GM18520 (cell line): ENCODE measurements around the gene CTLA4.

Experiments used
- ATAC-seq: cut with Tn5 transposase; IDR thresholded peaks from one replicate; pipeline ENCODE4 v1.9.1; 2021; ENCODE audit not compliant: unreplicated experiment

The CTLA4 gene

DNA sequence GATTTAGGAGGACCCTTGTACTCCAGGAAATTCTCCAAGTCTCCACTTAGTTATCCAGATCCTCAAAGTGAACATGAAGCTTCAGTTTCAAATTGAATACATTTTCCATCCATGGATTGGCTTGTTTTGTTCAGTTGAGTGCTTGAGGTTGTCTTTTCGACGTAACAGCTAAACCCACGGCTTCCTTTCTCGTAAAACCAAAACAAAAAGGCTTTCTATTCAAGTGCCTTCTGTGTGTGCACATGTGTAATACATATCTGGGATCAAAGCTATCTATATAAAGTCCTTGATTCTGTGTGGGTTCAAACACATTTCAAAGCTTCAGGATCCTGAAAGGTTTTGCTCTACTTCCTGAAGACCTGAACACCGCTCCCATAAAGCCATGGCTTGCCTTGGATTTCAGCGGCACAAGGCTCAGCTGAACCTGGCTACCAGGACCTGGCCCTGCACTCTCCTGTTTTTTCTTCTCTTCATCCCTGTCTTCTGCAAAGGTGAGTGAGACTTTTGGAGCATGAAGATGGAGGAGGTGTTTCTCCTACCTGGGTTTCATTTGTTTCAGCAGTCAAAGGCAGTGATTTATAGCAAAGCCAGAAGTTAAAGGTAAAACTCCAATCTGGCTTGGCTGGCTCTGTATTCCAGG, at the start of gene CTLA4:
Gene CTLA4, plus strand, starts transcription at position 211 of the 640 bp plus-strand sequence. Its CDS starts 172 bp downstream, at position 383.
- ATAC-seq, result no peak

DNA sequence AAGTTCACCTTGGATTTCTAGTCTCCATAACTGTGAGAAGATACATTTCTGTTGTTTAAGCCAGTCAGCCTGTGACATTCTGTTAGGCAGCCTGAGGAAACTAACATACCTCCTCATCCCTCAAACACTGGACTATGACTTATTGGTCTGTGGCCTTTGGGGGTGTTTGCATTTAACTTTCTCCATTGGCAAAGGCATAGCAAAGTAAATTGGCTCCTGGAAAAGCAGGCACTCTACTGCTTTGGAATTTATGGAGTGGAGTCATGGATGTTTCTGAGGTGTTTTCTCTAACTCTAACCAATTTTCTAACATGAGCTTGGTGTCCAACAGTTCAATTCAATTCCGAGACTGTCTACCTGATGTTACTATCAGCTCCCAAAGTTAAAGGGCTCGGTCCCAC, 48.9 kb upstream of the CTLA4 start:
- no peak for ATAC-seq

DNA sequence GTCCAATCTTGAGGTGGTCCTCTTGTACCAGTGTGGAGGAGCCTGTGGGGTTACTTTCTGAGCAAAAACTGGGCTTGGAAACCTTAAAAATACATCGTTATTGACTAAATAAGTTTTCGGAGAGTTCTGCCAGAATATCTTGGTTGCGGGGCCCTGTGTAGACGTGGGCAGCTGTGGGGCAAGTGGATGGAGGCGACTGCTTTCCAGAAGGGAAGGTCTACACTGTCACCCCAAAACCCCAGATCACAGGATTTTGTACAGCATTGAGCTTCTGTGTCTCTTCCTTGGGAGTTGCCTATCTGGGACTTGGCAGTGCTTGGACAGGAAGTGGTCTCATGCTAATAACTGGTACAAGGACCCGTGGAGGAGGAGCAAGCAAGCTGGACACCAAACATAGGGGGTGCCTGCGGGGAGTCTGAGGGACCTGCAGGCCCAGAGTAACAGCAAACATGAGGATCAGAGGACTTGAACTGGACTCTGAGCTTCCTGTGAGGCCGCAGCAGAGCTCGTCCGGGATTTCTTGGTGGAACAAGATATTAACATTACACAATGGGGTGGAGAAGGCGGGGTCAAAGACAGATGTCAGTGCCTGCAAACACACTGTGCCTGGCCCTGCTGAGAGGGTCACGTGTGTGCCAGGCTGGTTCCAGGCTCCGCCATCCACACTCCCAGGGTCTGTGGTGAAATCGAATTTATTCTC, 48.0 kb upstream of the CTLA4 start:
- ATAC-seq, result no peak

DNA sequence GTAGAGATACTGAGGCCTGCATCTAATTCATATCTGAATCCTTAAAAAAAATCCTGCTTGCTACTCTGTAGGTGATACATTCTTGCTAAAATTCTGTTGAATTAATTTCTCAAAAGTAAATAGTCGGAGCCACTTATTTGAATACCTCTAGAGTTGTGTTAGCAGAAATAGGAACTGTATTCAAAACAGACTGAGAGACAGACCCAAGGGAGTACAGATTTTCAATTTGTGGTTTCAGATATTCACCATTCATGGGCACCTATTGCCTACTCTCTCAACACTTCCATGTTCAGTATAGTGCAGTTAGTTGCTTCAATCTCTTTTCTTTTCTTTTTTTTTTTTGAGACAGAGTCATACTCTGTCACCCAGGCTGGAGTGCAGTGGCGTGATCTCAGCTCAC, 46.6 kb upstream of the CTLA4 start:
- peak; percentile 94 for ATAC-seq

DNA sequence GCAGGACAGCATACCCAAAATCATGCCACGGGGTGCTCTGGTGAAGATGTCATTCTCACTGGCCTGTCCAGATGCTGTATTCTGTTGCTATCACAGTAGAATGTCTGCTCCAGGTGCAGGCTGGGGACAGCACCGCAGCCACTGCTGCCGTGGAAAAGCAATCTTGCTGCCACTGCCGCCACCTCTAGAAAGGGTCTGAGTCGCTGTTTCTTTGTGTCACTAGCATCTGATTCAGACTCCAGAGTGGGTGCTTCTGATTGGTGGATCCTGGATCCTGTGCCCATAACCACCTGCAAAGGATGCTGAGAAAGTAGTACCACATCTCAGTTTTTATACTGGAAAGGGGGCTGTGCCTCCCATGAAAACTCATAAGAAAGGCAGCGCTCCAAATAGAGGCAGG, 45.3 kb upstream of the CTLA4 start:
- no peak for ATAC-seq

DNA sequence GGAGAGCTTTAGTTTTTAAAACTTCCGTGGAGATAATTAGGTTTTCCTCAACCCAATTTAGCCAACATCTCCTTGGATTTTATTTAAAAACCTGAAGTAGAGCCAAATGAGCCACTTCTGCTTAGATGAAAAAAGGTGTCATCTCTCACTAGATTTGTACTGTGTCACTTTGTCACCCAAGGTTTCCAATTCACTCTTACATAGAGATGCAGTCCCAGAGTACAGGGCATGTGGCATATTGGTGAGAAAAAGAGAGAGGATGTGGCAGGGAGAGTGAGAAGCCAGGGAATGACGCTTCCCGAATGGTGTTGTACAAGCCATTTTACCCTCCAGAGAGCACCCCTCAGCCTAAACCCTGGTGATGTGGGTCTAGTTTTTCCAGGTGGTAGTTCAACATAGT, 44.4 kb upstream of the CTLA4 start:
- no peak for ATAC-seq

DNA sequence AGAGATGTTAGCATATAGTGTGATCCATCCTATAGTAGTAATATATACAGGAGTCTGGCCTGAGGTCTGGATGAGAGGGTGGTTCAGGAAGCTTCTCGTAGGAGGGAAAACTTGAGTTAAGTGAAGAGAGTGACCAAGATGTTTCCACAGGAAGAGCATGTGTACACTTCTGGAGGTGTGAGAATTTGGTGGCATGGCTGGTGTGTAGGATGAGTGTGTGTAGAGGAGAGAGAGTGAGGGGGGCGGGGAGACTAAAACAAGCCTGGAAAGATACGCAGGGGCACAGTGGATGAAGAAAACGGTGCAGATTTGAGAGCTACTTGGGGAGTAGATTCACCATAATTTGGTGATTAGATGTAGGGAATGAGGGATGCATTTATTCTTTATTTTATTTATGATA, 43.5 kb upstream of the CTLA4 start:
- ATAC-seq, result no peak

DNA sequence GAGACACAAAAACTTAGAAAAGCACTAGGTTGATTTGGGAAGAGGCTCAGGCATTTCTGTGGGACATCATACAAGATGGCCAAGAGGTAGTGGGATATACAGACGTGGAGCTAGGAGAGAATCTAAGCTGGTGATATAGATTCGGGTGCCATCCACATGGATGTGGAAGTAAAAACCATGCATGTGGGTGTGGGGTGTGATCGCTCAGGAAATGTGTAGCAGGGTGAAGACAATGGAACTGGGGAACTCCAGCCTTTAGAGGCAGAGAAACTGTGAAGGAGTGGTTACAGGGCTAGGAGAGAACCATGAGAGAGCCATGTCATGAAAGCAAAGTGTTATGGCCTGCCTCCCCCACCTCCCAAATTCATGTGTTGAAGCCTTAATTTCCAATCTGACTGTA, 43.0 kb upstream of the CTLA4 start:
- ATAC-seq, result no peak

DNA sequence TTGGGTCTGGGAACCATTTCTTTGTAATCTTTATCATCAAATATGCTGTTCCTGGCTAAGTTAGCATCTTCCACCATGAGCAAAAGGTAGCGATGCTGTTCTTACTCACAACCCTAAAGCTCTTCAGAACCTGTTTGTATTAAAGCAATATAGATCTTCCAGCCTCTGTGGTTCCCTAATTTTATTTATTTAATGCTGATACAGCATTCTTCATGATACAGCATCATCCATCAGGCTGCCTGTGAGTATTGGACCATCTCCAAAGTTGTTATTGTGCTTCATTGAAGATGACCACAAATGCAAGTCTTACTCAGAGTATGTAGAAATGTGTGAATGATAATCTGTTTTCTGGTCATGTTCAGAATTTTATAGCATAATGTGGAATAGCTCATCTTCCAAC, 40.9 kb upstream of the CTLA4 start:
- no peak for ATAC-seq

DNA sequence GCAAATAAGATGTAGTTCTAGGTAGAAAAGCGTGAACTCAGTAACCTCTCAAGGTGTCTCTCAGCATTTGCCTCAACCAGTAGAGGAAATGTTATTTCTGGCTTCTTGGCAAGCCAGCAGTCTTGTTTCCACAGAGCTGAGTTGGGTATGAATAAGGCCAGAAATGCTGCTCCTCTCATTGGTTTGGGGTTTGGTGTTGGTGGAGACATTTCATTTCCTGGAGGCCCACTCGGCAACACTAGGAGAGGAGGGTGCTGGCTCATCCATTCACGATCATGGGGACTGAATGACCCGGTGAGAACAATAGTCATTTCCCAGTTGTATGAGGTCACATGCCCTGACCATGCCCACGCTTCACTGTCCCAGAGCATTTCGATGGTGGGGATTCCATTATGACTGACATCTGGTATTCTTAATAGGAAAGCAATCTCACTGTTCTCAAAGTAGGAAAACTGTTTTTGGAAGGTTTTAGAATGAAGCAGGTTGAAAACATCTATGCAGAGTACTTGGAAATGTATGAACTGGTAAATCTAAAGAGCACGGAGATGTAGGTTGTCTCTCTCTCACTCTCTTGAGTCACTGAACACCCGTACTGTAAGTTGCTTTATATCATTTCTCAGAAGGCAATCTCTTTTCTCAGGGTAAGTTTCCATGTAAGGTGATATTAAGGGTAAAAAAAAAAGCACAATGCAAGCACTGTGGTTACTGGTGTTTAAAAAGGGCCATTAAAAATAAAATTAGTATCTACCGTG, 37.1 kb upstream of the CTLA4 start:
- ATAC-seq, result no peak

DNA sequence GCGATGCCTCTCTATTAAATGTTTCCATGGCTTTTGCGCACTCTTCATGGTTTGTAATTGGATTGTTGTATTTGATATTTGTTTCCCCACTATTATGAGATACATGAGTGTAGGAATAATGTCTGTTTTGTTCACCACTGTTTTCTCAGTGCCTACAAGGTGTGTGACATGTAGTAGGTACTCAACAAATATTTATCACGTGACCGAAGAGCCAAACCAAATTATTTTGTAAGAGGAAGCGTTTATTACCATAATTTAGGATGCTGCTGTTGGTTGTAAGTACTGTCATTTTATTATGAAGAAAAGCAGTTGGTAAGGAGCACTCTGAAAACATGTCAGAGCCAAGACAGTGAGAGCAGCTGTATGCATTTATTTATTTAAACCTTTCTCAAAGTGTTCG, 32.2 kb upstream of the CTLA4 start:
- no peak for ATAC-seq

DNA sequence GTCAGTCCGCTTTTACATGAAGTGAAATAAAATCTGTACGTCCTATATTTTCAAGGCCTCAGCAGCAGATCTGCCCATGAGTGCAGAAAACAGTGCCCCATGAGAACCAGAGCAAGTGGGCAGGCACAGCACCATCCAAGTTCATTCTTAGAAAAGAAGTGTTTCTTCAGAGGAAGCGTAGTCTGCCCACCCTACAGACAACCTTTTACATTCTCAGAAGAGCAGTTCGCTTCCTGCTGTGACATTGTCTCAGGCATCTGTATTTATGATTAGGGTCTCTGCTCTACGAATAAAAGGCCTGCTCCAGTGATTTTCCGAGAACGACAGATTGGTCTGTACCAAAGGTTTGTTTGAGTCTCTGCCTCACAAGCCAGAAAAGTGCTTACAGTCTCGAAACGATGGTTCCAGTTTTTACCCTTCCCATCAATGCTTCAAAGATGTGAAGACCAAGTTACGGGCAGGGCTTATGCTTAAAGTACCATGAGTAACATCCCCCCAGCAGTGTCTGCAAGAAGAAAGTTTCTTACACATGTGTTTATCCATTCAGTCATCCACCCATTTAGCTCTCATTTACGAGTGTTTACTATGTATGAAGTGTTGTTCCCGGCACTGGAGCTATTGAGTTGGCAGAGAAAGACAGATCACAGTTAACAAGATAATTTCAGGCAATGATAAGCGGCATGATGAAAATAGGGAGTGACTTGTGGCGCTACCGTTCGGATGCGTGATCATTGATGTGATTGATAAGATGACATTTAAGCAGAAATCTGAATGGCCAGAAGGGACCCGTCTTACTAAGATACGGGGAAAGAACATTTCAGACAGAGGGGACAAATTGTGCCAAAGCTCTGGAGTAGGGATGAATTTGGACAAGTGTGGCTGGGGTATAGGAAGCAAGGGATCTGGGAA, 31.4 kb upstream of the CTLA4 start:
- ATAC-seq, result no peak

DNA sequence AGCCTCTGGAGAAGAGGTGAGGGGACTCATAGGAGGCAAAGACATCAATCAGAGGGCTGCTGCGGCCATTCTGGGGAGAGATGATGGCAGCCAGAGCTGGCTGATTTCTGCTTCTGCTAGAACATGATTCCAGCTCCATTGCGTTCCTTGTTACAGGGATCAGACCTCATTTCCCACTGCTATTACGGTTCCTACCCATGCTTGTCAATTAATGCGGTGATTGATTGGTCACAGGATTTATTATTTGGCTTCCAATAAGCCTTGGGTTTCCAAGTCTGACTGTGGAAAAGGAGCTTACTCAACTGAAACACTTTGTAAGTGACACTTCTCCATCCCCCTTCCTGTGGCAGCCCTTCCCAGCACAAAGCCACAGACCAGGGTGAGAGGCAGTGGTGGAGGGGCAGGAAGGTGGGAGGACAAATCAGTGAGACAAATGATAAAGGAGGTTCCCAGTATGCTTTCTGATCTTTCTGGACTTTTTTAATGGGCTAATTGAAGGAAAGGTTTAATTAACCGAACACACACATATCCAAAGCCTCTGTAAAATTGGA, 26.8 kb upstream of the CTLA4 start:
- no peak for ATAC-seq

DNA sequence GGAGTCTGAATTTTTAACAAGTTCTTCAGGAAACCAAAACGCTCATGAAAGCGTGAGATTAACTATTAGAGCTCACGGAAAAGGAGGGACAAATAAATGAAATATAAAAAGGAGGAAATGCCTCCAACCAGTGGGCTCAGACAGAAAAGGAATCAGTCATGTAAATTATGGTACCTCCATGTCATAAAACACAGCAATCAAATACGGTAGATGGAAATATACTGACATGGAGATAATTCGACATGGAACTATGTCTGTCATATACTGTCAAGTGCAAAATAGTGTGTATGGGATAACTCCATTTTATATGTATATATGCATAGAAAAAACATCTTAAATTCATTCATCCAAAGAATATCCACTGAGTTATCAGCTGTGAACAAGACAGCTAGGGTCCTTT, 25.9 kb upstream of the CTLA4 start:
- ATAC-seq, result no peak

DNA sequence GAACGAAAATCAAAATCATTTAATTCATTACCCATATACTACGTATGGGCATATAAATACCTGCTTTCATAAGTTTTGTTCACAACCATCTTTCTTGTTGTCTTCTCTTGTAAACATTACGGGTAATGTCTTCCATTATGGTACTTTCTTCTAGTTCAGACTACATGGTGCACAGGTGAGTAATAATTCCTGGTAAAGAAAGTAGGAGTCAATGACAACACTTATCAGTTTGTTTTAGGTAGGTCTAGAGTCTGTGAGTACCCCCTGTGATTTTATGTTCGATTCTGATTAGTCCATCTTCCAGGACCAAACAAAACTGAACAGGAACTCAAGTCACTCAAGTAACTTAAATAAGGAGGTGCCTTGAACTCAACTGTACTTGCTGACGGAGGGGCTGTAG, 25.2 kb upstream of the CTLA4 start:
- ATAC-seq, result no peak

DNA sequence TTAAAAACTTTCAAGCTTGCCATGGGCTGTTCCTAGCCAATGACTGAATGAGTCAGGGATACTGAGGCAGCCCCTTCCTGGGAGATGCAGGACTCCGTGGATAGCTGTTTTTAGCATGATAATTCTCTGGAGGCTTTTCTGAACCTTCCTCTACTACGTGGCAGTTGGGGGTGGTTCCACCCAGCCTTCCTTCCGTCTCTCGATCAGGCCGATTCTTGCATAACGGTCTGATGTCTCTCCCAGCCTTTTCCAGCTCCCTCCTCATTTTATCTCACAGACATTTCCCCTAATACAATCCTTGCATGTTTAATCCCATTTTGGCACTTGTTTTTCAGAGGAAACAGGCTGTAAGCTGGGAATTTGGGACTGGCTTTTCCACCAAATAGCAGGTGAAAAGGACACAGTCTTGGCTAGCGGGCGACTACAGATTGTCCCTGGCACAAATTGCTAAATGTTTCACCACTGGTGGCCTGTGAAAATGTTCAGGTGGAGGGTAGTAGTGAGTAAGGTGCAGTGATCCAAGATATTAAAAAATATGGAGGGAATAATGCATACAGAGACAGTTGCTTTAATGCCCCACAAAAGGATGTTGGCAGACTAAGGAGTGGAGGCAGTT, 21.0 kb upstream of the CTLA4 start:
- ATAC-seq, result no peak

DNA sequence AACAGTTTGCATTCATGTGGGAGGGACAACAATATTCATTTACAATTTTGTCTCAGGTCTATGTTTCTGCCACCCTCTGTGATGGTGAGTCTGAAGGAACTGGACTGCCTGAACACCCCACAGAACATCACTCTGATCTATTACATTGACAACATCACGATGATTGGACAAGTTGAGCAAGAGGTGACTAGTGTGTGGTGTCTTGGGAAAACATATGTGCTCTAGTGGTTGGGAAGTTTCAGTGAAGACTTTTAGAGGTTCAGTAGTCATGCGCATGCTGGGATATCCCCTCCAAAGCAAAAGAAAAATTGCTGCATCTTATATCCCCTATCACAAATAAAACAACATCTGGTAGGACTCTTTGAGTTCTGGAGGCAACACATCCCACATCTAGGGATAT, 18.6 kb upstream of the CTLA4 start:
- ATAC-seq, result no peak

DNA sequence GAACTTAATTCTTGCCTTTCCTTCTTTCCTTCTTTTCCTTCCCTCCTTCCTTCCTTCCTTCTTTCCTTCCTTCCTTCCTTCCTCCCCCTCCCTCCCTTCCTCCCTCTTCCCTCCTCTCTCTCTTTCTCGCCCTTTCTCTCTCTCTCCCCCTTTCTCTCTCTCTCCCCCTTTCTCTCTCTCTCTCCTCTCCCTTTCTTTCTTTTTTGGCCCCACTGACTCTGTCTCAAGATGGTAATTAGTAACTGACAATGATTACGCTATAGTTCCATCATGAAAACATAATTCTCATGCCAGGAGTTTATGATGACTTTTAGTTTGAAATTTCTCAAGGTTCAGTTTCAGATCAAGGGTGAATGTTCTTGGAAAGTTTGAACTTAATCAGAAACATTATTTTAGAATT, 14.8 kb upstream of the CTLA4 start:
- no peak for ATAC-seq

DNA sequence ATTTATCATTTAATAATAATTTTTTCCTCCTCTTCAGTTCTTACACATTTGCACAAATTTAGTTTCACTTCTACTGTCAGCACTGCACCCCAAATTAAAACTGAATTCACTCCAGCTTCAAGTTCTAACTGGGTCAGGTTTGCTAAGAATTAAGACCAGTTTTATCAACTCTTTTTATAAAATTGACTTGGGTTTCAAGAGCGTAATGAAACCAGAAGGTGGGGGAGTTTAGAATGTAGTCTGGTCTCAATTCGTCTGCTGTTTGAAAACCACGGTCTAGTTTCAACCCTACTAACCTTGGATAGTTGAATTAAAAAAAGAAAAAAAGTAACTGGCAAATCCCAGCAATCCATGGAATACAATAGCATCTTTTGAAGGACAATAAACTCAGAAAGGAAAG, 14.3 kb upstream of the CTLA4 start:
- no peak for ATAC-seq

DNA sequence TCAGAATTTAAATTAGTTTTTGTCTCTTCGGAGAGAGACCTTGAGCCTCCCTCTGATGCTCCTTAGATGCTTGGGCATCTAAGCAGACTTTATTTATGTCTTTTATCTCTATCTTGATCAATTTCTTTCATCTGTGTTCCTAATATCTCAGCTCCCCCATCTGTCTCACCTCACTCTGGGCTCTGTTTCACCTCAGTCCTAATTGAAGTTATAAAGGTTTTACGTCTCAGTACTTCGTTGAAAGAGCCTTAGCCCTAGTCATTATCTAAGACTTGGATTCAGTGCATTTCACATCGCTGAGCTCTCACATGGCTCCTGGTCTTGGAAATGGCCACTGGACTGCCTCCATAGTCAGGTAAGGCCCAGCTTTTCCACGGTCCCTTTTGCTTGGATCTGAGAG, 13.8 kb upstream of the CTLA4 start:
- no peak for ATAC-seq

DNA sequence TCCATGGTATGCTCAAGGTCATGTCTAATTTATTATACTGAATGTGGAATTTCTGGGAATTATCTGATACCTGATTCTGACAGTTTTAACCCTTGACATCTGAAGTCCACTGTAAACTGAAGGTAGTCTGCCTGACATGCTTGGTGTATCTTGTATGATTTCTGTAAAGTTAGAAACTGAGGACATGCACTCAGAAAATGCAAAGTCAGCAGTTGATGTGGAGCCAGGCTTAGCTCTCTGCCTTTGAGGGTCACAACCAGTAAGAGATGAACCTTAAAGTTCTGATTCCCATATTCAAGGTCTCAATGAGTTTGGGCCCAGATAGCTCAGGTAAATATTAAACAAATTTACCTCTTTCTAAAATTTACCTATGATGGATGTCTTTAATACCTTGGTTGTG, 12.3 kb upstream of the CTLA4 start:
- ATAC-seq, result no peak
